Neural progenitor cell (in vitro differentiated cells): ENCODE data around the gene PDZD4.

ENCODE experiments used
- CTCF ChIP-seq: fragments of 200-600 bp; sonication (generic); IDR thresholded peaks from 2 replicates; pipeline ENCODE4 v1.5.1; 2017; ENCODE audit warnings: antibody characterized with exemption, mild to moderate bottlenecking
- EZH2 ChIP-seq: fragments of 200-600 bp; sonication (generic); IDR thresholded peaks from 2 replicates; pipeline ENCODE4 v1.6.1; 2017; ENCODE audit warnings: antibody characterized with exemption, mild to moderate bottlenecking, moderate library complexity
- EZH2phosphoT487 ChIP-seq: fragments of 200-600 bp; sonication (generic); IDR thresholded peaks from 2 replicates; pipeline ENCODE4 v1.6.1; 2017; ENCODE audit warnings: antibody characterized with exemption

DNA sequence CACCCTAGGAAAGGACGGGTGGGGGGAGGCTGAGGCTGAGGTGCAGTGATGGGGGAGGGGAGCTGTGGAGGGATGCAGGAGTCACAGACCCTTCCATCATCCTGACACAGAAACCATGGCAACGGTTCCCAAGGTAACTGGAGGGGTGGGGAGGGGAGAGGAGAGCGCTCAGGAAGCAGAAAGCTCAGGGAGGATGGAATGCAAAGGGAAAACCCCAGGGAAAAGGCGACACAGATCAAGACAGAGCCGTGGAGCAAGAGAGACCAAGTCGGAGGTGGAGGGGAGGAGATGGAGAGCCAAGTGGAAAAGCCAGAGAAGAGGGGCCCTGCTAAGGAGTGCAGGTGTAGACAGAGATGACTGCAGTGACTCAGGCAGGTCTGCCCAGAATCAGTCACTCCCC, 41.1 kb upstream of the PDZD4 start:
- no peak for TF ChIP-seq CTCF
- no peak for TF ChIP-seq EZH2
- no peak for TF ChIP-seq EZH2phosphoT487
